Measurements from ENCODE around the gene NUP85.

NUP85 gene

DNA sequence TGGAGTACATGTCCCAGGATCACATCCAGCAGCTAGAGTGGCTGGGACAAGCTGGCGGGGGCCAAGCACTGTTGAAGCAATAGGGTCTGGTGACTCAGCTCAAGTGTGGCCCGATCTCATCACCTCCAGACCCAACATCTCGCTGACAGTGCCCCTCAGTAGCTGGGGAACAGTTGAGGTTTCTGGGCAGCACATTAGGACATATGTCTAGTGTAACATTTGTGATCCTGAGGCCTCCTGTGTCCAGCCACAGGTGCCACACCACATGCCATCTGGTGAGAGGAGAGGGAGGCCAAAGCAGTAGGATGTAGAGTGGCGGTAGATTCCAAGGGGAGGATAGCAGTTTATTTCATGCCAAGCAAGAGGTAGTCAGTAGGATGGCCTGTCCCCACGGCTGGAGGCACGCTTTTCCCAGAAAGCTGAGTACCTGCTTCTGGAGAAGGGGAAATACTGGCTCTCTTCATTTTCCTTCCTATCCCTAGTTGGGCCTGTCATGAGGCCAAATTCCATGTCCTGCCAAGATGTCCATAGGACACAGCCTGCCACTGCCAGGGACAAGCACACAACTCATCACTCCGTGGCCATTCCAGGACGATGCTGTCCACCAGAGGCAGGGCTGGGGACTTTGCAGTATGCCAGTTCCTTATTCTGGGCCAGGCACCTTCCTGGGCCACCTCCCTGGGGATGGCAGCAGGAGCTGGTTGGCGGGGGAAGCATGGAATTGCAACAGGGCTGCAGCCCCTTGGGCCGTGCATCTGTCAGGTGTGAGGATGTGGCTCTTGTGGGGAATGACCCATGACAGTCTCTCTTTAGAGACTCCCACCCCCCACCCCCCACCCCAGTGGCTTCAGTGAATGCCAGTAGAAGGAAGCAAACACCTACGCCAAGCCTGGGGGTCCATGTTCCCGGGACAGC, 31.9 kb downstream of the NUP85 start:
- WGBS (ENCODE audit: extremely low coverage, insufficient coverage, low lambda C conversion rate): no CpG with 5 or more reads among the region's 12 CpGs
- Histone ChIP-seq H3K4me2 (ENCODE audit: low read length) (no peak overlapping the region), H3K4me3 (ENCODE audit: low read length) (no peak overlapping the region), H2BK5ac (ENCODE audit: low read length) (no peak overlapping the region), H3K9ac (ENCODE audit: low read length) (no peak overlapping the region), H3K79me1 (ENCODE audit: low read length) (no peaks in the 10 kb centered on the region), H4K8ac (ENCODE audit: low read depth, low read length) (no peak overlapping the region), H2BK15ac (replicated peaks; ENCODE audit: low read depth) (no peak overlapping the region), H2AK5ac (ENCODE audit: low read length) (no peak overlapping the region), H3K4ac (ENCODE audit: low read depth, low read length) (no peak overlapping the region), H3K56ac (ENCODE audit: low read length) (no peak overlapping the region), H3K4me1 (ENCODE audit: control insufficient read depth, low read depth, low read length) (no peaks in the 10 kb centered on the region), H3K27me3 (ENCODE audit: insufficient read depth, low read length, poor library complexity) (no peaks in the 10 kb centered on the region), H4K5ac (ENCODE audit: low read length) (no peak overlapping the region), H2BK120ac (ENCODE audit: low read depth, low read length) (no peak overlapping the region), H3K23ac (ENCODE audit: low read length) (no peak overlapping the region), H3K27ac (ENCODE audit: low read depth, low read length) (no peak overlapping the region), H3K79me2 (ENCODE audit: control insufficient read depth, insufficient read depth, low read length) (no peaks in the 10 kb centered on the region), H3K18ac (ENCODE audit: low read length) (no peak overlapping the region), H3K36me3 (ENCODE audit: control insufficient read depth, insufficient read depth, low read length) (peaks cover 24% of the 10 kb centered on the region)
- DNase-seq: no peak

DNA sequence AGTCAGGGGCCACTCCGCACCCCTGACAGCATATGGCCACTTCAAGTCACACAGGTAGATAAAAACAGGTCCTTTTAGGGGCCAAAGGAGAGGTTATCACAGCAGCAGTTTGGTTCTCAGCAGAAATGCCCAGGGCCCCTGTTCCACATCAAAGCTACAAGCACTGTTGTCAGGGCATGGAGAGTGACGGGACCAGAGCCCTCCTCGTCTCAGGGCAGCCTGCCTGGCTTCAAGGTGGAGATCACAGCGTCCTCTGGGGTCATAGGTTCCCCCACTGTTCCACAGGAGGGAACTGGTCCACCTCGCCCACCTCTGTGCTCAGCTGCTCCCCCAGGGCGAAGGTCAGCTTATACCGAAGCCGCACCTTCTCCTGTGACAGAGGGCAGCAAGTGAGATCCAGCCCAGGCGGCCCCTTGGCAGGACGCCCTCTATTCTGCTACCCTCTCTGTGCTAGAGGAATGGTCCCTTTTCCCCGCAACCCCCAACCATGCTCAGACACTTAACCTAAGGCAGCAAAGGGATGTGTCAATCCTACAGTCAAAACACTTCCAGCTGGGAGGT, 32.6 kb downstream of the NUP85 start:
- Histone ChIP-seq H2BK15ac (replicated peaks; ENCODE audit: low read depth) (no peak overlapping the region), H3K56ac (ENCODE audit: low read length) (no peak overlapping the region), H2AK5ac (ENCODE audit: low read length) (no peak overlapping the region), H3K36me3 (ENCODE audit: control insufficient read depth, insufficient read depth, low read length) (peaks cover 21% of the 10 kb centered on the region), H3K27ac (ENCODE audit: low read depth, low read length) (no peak overlapping the region), H3K4me2 (ENCODE audit: low read length) (no peak overlapping the region), H2BK5ac (ENCODE audit: low read length) (no peak overlapping the region), H3K4ac (ENCODE audit: low read depth, low read length) (no peak overlapping the region), H3K27me3 (ENCODE audit: insufficient read depth, low read length, poor library complexity) (no peaks in the 10 kb centered on the region), H4K5ac (ENCODE audit: low read length) (no peak overlapping the region), H3K79me1 (ENCODE audit: low read length) (no peaks in the 10 kb centered on the region), H3K18ac (ENCODE audit: low read length) (no peak overlapping the region), H3K23ac (ENCODE audit: low read length) (no peak overlapping the region), H3K4me1 (ENCODE audit: control insufficient read depth, low read depth, low read length) (no peaks in the 10 kb centered on the region), H2BK120ac (ENCODE audit: low read depth, low read length) (no peak overlapping the region), H3K9ac (ENCODE audit: low read length) (no peak overlapping the region), H4K8ac (ENCODE audit: low read depth, low read length) (no peak overlapping the region), H3K4me3 (ENCODE audit: low read length) (no peak overlapping the region), H3K79me2 (ENCODE audit: control insufficient read depth, insufficient read depth, low read length) (no peaks in the 10 kb centered on the region)
- no CpG with 5 or more reads among the region's 11 CpGs for WGBS (ENCODE audit: extremely low coverage, insufficient coverage, low lambda C conversion rate)
- no peak for DNase-seq

DNA sequence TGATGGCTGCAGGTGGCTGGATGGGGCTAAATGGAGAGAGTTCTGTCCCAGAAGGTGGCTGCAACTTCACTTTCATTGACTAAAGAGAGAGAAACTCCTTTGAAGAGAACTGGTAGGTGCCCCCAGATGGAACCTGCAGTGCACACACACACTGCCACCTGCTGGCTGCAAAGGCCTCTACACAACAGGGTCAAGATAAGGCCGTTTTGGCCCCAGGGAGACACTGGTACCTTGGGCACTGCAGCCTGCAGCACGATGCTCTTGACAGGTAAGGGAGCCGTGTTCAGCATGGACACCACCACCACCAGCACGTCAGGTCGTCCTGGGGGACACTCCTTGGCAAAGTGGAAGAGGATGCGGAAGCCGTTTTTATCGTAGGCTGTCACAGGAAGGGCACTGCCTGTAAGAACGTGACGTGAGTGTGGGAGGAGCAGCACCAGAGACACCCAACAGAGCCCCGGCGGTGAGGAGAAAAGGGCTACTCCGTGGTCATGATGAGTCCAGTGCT, 33.3 kb downstream of the NUP85 start:
- Histone ChIP-seq H3K4me2 (ENCODE audit: low read length) (no peak overlapping the region), H2BK120ac (ENCODE audit: low read depth, low read length) (no peak overlapping the region), H3K79me2 (ENCODE audit: control insufficient read depth, insufficient read depth, low read length) (no peaks in the 10 kb centered on the region), H4K5ac (ENCODE audit: low read length) (no peak overlapping the region), H4K8ac (ENCODE audit: low read depth, low read length) (no peak overlapping the region), H3K27ac (ENCODE audit: low read depth, low read length) (no peak overlapping the region), H2BK15ac (replicated peaks; ENCODE audit: low read depth) (no peak overlapping the region), H3K4me3 (ENCODE audit: low read length) (no peak overlapping the region), H3K27me3 (ENCODE audit: insufficient read depth, low read length, poor library complexity) (no peaks in the 10 kb centered on the region), H3K4ac (ENCODE audit: low read depth, low read length) (no peak overlapping the region), H3K4me1 (ENCODE audit: control insufficient read depth, low read depth, low read length) (no peaks in the 10 kb centered on the region), H3K9ac (ENCODE audit: low read length) (no peak overlapping the region), H3K56ac (ENCODE audit: low read length) (no peak overlapping the region), H2BK5ac (ENCODE audit: low read length) (no peak overlapping the region), H3K36me3 (ENCODE audit: control insufficient read depth, insufficient read depth, low read length) (peaks cover 23% of the 10 kb centered on the region), H2AK5ac (ENCODE audit: low read length) (no peak overlapping the region), H3K18ac (ENCODE audit: low read length) (no peak overlapping the region), H3K23ac (ENCODE audit: low read length) (no peak overlapping the region), H3K79me1 (ENCODE audit: low read length) (no peaks in the 10 kb centered on the region)
- WGBS (ENCODE audit: extremely low coverage, insufficient coverage, low lambda C conversion rate): no CpG with 5 or more reads among the region's 13 CpGs
- peak; percentile 83 for DNase-seq

DNA sequence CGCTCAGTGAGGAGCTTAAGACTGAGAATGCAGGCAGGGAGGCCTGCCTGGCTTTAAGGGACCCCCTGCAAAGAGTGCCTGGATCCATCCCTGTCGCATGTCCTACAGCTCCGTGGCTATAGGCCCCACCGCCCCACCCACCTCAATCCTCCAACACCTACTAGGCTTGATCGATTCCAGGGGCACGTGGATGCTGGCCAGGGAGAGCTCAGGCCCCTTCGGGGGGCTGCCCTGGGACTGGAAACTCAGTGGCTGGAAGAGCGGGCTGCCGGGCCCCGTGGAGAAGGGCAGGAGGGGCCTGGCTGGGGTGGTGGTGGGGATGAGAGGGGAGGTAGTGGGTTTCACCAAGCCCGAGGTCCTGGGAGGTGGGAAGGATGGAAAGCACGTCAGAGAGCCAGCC, 33.7 kb downstream of the NUP85 start:
- H3K9ac ChIP-seq (ENCODE audit: low read length): no peak overlapping the region
- H4K8ac ChIP-seq (ENCODE audit: low read depth, low read length): no peak overlapping the region
- H3K4me1 ChIP-seq (ENCODE audit: control insufficient read depth, low read depth, low read length): no peaks in the 10 kb centered on the region
- no peaks in the 10 kb centered on the region for H3K79me2 ChIP-seq (ENCODE audit: control insufficient read depth, insufficient read depth, low read length)
- H2BK5ac ChIP-seq (ENCODE audit: low read length): no peak overlapping the region
- no peak overlapping the region for H3K27ac ChIP-seq (ENCODE audit: low read depth, low read length)
- H3K79me1 ChIP-seq (ENCODE audit: low read length): no peaks in the 10 kb centered on the region
- no peak overlapping the region for H4K5ac ChIP-seq (ENCODE audit: low read length)
- H2BK15ac ChIP-seq (replicated peaks; ENCODE audit: low read depth): no peak overlapping the region
- no peak overlapping the region for H3K4me3 ChIP-seq (ENCODE audit: low read length)
- H3K36me3 ChIP-seq (ENCODE audit: control insufficient read depth, insufficient read depth, low read length): peaks cover 23% of the 10 kb centered on the region
- DNase-seq: no peak
- H2BK120ac ChIP-seq (ENCODE audit: low read depth, low read length): no peak overlapping the region
- H3K4me2 ChIP-seq (ENCODE audit: low read length): no peak overlapping the region
- H3K18ac ChIP-seq (ENCODE audit: low read length): no peak overlapping the region
- WGBS (ENCODE audit: extremely low coverage, insufficient coverage, low lambda C conversion rate): no CpG with 5 or more reads among the region's 12 CpGs
- H3K4ac ChIP-seq (ENCODE audit: low read depth, low read length): no peak overlapping the region
- H3K56ac ChIP-seq (ENCODE audit: low read length): no peak overlapping the region
- H3K27me3 ChIP-seq (ENCODE audit: insufficient read depth, low read length, poor library complexity): no peaks in the 10 kb centered on the region
- no peak overlapping the region for H3K23ac ChIP-seq (ENCODE audit: low read length)
- H2AK5ac ChIP-seq (ENCODE audit: low read length): no peak overlapping the region

DNA sequence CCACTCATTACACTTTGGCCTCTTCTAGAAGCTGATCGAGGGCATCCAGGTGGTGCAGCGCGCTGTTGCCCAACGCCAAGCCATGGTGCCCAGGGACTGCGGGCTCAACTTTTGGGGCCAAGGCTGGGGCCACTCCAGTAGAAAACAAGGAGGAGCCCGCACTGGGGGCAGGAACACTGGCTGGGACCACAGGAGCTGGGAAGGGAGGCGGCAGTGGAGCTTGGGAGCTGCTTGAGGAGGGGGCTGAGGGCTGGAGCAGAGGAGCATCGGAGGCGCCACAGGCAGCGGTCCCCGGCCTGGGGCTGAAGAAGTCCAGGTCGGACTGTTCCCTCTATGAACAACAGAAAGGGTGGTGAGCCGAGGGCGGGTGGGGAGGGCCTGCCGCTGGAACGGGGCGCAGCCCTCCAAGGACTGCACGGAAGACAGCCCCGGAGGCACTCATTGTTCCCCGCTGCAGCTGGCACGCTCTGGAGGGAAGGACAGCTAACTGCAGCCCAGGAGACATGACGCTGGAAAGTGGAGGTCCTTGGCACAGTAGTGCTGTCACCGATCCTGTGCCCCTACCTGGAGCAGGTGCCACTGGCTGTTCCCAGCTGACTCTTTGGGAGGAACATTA, 34.4 kb downstream of the NUP85 start:
- WGBS (ENCODE audit: extremely low coverage, insufficient coverage, low lambda C conversion rate): no CpG with 5 or more reads among the region's 23 CpGs
- no peak overlapping the region for H3K4me3 ChIP-seq (ENCODE audit: low read length)
- H3K27me3 ChIP-seq (ENCODE audit: insufficient read depth, low read length, poor library complexity): no peaks in the 10 kb centered on the region
- H2BK120ac ChIP-seq (ENCODE audit: low read depth, low read length): no peak overlapping the region
- H3K4me2 ChIP-seq (ENCODE audit: low read length): no peak overlapping the region
- H3K27ac ChIP-seq (ENCODE audit: low read depth, low read length): no peak overlapping the region
- H4K5ac ChIP-seq (ENCODE audit: low read length): no peak overlapping the region
- no peak overlapping the region for H3K23ac ChIP-seq (ENCODE audit: low read length)
- H3K18ac ChIP-seq (ENCODE audit: low read length): no peak overlapping the region
- H3K79me1 ChIP-seq (ENCODE audit: low read length): no peaks in the 10 kb centered on the region
- H3K4ac ChIP-seq (ENCODE audit: low read depth, low read length): no peak overlapping the region
- no peak overlapping the region for H4K8ac ChIP-seq (ENCODE audit: low read depth, low read length)
- H2BK15ac ChIP-seq (replicated peaks; ENCODE audit: low read depth): no peak overlapping the region
- no peaks in the 10 kb centered on the region for H3K4me1 ChIP-seq (ENCODE audit: control insufficient read depth, low read depth, low read length)
- no peaks in the 10 kb centered on the region for H3K79me2 ChIP-seq (ENCODE audit: control insufficient read depth, insufficient read depth, low read length)
- peaks cover 18% of the 10 kb centered on the region for H3K36me3 ChIP-seq (ENCODE audit: control insufficient read depth, insufficient read depth, low read length)
- no peak overlapping the region for H3K9ac ChIP-seq (ENCODE audit: low read length)
- H2BK5ac ChIP-seq (ENCODE audit: low read length): no peak overlapping the region
- DNase-seq: no peak
- H3K56ac ChIP-seq (ENCODE audit: low read length): no peak overlapping the region
- H2AK5ac ChIP-seq (ENCODE audit: low read length): no peak overlapping the region
